Measurements from ENCODE around the gene FBF1.

The FBF1 gene

GRCh38 chr17:75913537-75914210 lies 27.2 kb downstream of the FBF1 start:
- peak; percentile 56 for DNase-seq

GRCh38 chr17:75910699-75911098 lies 30.1 kb downstream of the FBF1 start:
- DNase-seq, result peak; percentile 19

- DNase-seq, result peak; percentile 85
Measured at GRCh38 chr17:75909812-75910274, 31.0 kb downstream of the FBF1 start.

DNA sequence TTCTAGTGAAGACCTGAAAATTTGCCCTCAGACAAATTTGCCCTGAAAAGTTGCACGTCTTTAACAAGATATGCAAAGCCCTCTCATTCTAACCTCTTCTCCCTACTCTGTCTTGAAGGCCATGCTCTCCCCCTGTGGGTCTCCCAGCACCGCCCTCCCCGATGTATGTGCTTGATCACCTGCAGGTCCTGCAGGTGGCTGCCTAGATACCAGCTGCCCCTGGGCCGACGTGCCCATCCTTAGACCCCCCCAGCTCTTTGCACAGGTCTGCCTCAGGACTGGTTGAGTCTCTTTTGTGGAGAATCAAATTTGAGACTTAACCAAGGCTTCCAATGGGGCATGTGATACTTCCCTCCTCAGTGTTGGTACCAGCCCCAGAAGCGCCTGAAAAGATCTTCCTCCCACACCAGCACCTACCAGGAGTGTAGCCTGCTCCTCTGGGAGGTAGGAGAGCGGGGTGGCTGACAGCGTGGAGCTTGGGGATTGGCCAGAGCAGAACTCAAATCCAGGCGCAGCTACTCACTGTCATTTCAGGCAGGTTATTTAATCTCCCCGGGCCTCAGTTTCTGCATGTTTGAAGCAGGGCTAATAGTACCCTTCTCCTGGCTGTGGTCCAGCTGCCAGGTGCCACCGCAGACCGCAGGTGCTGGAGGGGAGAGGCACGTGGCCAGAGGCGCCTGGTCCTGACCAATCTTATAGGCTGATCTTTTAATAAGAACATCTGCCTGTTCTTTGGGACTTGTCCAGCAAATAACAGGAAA lies 31.6 kb downstream of the FBF1 start:
- peak; percentile 92 for DNase-seq

DNA sequence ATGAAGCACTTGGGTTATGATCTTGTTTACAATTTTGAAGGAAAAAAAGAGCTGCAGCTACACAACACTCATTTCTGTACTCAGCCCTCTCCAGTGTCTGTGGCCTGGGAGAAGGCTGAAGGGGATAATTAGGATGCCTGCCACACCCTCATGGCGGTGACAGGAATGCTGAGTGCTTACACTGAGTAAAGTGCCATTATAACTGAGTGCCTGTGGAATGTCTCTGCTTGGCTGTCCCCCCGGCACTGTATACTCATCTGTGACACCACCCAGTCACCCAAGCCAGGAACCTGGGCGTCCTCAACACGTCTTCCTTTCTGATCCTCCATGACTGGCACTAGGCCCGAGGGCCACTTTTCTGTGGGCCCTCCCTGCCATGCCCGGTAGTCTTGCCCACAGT lies 32.6 kb downstream of the FBF1 start:
- DNase-seq, result no peak

DNA sequence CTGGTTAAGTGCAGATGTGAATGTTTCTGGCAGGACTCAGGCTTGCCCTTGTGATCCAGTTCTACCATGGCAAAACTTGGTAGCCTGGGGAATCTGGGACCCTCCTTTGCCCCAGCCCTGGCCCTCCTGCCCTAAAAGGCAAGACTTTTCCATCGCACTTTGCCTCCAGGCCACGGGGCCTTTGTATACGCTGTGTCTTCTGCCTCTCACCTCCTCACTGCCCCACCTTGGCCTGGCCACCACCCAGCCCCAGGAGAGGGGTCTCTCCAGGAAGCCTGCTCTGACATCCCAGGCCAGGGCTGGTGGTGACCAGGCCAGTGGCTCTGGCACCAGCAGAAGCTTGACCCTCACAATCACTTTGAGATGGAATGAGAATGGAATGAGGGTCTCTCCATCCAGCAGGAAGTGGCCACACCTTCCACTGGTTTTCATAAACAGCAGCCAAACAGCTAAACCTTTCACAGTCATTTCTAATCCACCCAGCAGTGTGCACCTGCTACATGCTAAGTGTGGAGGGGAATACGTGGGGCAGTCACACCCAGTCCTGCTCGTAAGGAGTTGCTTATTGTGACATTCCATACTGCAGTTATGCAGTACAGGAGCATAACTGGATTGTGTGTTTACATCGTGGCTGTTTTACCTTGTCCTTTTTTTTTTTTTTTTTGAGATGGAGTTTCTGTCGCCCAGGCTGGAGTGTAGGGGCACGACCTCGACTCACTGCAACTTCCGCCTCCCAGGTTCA lies 34.5 kb downstream of the FBF1 start:
- DNase-seq, result no peak

DNA sequence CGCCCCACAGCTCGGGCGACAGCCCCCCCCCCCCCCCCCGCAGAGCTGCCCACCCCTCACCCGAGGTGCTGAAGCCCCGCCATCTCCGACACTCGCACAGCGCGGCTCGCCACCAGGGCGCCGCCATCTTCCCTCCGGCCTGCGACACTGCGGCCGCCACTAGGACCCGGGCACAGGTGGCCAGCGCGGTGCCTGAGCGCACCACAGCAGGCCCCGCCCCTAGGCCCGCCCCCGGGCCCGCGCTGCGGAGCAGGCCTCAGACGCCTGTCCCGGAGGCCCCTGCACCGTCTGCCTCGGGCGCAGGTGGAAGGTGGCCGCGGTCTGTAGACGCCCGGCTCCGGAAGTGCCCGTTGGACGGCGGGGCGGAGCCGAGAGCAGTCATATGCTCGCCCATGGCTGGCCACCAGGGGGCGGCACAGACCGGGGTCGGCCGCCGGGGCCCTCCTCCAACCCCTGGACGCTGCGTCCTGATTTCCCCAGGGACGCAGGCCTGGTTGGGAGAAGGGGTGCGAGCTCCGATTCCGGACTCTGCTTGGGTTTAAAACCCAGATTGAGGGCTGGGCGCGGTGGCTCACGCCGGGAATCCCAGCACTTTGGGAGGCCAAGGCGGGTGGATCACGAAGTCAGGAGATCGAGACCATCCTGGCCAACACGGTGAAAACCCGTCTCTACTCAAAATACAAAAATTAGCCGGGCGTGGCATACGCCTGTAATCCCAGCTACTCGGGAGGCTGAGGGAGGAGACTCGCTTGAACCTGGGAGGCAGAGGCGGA lies 35.9 kb downstream of the FBF1 start, which contains the start of gene MRPL38:
Gene MRPL38 (minus strand): TSS at position 136 of the 773 bp plus-strand sequence. CDS start 9 bp downstream, at position 127.
- peak; percentile 96 for DNase-seq

- no peak for DNase-seq
Measured at GRCh38 chr17:75902406-75902805, 38.4 kb downstream of the FBF1 start.

GRCh38 chr17:75901727-75902126 lies 39.1 kb downstream of the FBF1 start:
- DNase-seq, result no peak

- no peak for DNase-seq
Measured at GRCh38 chr17:75900691-75901533, 39.9 kb downstream of the FBF1 start.

GRCh38 chr17:75899767-75900468 lies 40.9 kb downstream of the FBF1 start:
- no peak for DNase-seq

- no peak for DNase-seq
Measured at GRCh38 chr17:75899353-75899752, 41.5 kb downstream of the FBF1 start.

- DNase-seq, result no peak
Measured at GRCh38 chr17:75898791-75899190, 42.1 kb downstream of the FBF1 start.

- no peak for DNase-seq
Measured at GRCh38 chr17:75898065-75898464, 42.8 kb downstream of the FBF1 start.

GRCh38 chr17:75897160-75898019 lies 43.5 kb downstream of the FBF1 start:
- DNase-seq, result no peak

GRCh38 chr17:75896415-75897159 lies 44.3 kb downstream of the FBF1 start, which contains the start of gene TRIM65:
Gene TRIM65, minus strand, starts transcription at chr17:75896951. Its CDS starts 14 bp downstream, at chr17:75896937.
- peak; percentile 39 for DNase-seq

DNA sequence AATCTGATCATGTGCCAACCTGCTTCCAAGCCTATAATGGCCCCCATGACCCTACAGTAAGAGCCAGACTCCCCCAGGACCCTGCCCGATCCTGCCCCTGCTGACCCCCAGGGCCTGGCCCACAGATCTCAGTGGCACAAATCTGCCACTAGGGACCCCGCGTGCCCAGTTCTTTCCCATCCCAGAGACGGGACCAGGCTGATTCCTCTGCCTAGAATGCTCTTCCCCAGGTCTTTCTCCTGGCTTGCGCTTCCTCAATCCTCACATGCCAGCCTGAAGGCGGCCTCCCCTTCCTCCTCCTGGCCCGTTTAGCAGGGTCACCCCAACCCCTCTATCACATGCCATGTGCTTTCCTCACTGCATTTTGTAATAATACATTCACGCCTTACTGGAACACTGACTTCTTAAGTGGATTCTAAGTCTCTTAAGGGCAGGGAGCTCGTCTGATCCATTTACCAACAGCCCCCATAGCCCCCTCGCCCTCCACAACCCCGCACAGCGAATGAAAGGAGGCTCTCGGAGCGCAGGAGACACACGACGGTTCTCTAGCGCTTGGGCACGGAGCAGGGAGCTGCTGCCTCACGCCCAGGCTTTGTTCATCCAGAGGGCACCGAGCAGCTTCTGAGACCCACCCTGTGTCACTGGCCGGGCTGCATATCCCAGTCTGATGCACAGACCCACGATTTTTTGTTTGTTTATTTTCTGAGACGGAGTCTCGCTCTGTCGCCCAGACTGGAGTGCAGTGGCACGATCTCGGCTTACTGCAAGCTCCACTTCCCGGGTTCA lies 45.3 kb downstream of the FBF1 start:
- no peak for DNase-seq

DNA sequence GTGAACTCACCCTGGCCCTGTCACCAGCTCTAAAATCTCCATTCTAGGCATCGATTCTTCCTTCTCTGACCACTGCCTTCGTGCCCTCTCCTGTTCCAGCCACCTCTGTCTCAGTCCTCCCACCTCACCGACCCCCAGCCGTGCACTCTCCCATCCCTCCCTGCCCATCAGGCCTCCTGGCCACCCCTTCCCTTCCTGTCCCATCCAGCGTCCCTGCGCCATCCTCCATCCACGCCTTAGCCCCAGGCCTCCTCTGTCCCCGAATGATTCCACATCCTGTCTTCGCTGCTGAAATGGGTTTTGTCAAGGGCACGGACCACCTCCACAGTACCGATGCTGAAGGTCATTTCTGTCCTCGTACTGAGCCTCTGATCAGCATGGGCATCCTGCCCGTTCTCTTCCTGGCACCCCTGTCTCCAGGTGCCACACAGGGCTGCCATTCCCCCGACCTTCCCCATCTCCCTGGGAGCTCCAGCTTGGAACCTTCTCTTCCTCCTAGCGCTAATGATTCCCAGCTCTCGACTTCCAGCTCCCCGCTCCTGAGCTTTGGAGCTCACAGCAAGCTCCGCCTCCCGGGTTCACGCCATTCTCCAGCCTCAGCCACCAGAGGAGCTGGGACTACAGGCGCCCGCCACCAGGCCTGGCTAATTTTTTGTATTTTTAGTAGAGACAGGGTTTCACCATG lies 46.7 kb downstream of the FBF1 start:
- DNase-seq, result no peak
